Right lobe of liver (tissue), 4 donors: ENCODE data around the gene PRXL2A.

Experiments used
- CTCF ChIP-seq, 4 donors: fragments of 200-600 bp in 3 of 4; fragments of 450-650 bp in 1 of 4; IDR thresholded peaks; one replicate each; pipeline versions ENCODE4 v1.5.1 to v1.8.0; 2016 to 2022; ENCODE audit warnings: antibody characterized with exemption in 4 of 4, mild to moderate bottlenecking in 2 of 4
- POLR2A ChIP-seq: fragments of 450-650 bp; IDR thresholded peaks from one replicate; pipeline ENCODE4 v1.6.1; 2017; ENCODE audit warnings: antibody characterized with exemption, mild to moderate bottlenecking
- donor health status: DM: no; HTN: no; CAD: no.
- donor health status: DM: no; HTN: no; CAD: no.
- donor health status: DM: no; HTN: yes; CAD: no.

DNA sequence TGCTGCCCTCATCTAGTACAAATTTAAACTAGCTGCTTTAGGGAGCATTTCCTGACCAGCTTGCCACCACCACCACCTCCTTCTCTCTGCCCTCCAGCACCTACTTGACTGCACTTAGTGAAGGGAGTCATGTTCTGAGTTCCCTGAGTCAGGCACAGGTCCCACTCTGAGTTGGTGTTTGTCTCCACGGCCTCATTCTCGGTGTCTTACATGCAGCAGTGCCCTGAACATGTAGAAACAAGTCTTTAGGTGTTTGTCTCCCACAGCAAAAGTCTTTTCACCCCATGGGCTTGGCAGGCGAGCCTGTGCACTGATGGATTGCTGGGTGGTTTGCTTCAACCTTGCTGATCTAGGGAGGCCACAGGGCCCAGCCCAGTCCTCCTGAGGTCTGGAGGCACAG lies 62.6 kb downstream of the PRXL2A start:
- TF ChIP-seq CTCF (IDR thresholded peaks at IDR 0.05), result no peak
- no peak for TF ChIP-seq POLR2A
